Astrocyte (in vitro differentiated cells and primary cell): Measurements from ENCODE around the gene PYY. TPM values are rescaled to one million over a fixed set of nuclear protein-coding genes. Genes with fewer than 3 reads are reported as not detected.

ENCODE experiments used
- DNase-seq: peaks from one replicate; pipeline ENCODE4 v3.0.0-alpha.2; 2010; ENCODE audit warnings: low read depth
- FAIRE-seq: peaks from 2 replicates; lab custom pipeline; 2011; peaks lifted over from hg19 to GRCh38; lab: Jason Lieb, UNC
- H2AFZ ChIP-seq: 2 replicates; pipeline ENCODE4 v1.6.0; 2012; ENCODE audit warnings: low read depth, low read length, inconsistent platforms
- H3K27ac ChIP-seq: 2 replicates; pipeline ENCODE4 v1.5.1; 2011; ENCODE audit warnings: low read depth, low read length, inconsistent platforms
- H3K27me3 ChIP-seq: 2 replicates; pipeline ENCODE4 v1.6.0; 2011; ENCODE audit warnings: low read length, inconsistent platforms; ENCODE audit not compliant: insufficient read depth
- H3K36me3 ChIP-seq: 2 replicates; pipeline ENCODE4 v1.5.1; 2011; ENCODE audit warnings: low read length, inconsistent platforms; ENCODE audit not compliant: insufficient read depth
- H3K4me1 ChIP-seq: 2 replicates; pipeline ENCODE4 v1.5.1; 2011; ENCODE audit warnings: low read length, inconsistent platforms; ENCODE audit not compliant: insufficient read depth
- H3K4me2 ChIP-seq: 2 replicates; pipeline ENCODE4 v1.6.0; 2012; ENCODE audit warnings: low read length, inconsistent platforms
- H3K4me3 ChIP-seq: 2 replicates; pipeline ENCODE4 v1.5.1; 2011; ENCODE audit warnings: low read depth, mild to moderate bottlenecking, low read length, inconsistent platforms; ENCODE audit not compliant: insufficient read depth
- H3K79me2 ChIP-seq: 2 replicates; pipeline ENCODE4 v1.6.0; 2012; ENCODE audit warnings: mild to moderate bottlenecking, low read length, inconsistent platforms; ENCODE audit not compliant: insufficient read depth
- H3K9ac ChIP-seq: 2 replicates; pipeline ENCODE4 v1.6.0; 2012; ENCODE audit warnings: mild to moderate bottlenecking, low read length, inconsistent platforms
- H3K9me3 ChIP-seq: 2 replicates; pipeline ENCODE4 v1.5.1; 2012; ENCODE audit warnings: low read depth, mild to moderate bottlenecking, low read length, inconsistent platforms; ENCODE audit not compliant: insufficient read depth
- H4K20me1 ChIP-seq: 2 replicates; pipeline ENCODE4 v1.6.0; 2012; ENCODE audit warnings: low read length, inconsistent platforms; ENCODE audit not compliant: insufficient read depth
- H3K27ac Mint-ChIP-seq: one replicate; pipeline ENCODE4 v1.8.0; 2021; ENCODE audit warnings: mild to moderate bottlenecking, mixed read lengths; ENCODE audit not compliant: unreplicated experiment
- H3K27me3 Mint-ChIP-seq: one replicate; pipeline ENCODE4 v1.8.0; 2021; ENCODE audit warnings: low read depth, mixed read lengths; ENCODE audit not compliant: unreplicated experiment
- H3K36me3 Mint-ChIP-seq: one replicate; pipeline ENCODE4 v1.8.0; 2021; ENCODE audit warnings: low read depth, mixed read lengths; ENCODE audit not compliant: unreplicated experiment
- H3K4me1 Mint-ChIP-seq: one replicate; pipeline ENCODE4 v1.8.0; 2021; ENCODE audit warnings: low read depth, mixed read lengths; ENCODE audit not compliant: unreplicated experiment
- H3K4me3 Mint-ChIP-seq: one replicate; pipeline ENCODE4 v1.8.0; 2021; ENCODE audit warnings: mild to moderate bottlenecking, moderate library complexity, mixed read lengths; ENCODE audit not compliant: unreplicated experiment
- H3K9me3 Mint-ChIP-seq: one replicate; pipeline ENCODE4 v1.8.0; 2021; ENCODE audit warnings: mild to moderate bottlenecking, mixed read lengths; ENCODE audit not compliant: unreplicated experiment
- EZH2 ChIP-seq: IDR thresholded peaks from 2 replicates; pipeline ENCODE4 v1.6.1; 2012; ENCODE audit warnings: mild to moderate bottlenecking, low read length, inconsistent platforms; ENCODE audit not compliant: insufficient read depth
- total RNA-seq: library from RNA; stranded (reverse); gene quantifications from 2 replicates; pipeline ENCODE4 v1.2.1, GENCODE V29; 2021
- TF ChIP-seq, protein P1 (sequence below): IDR thresholded peaks from 2 replicates; pipeline ENCODE4 v1.5.1; 2011; ENCODE audit warnings: low read depth, mild to moderate bottlenecking, inconsistent platforms, low read length, moderate library complexity; ENCODE audit not compliant: insufficient read depth

Gene PYY
- total RNA-seq, 1 donor from 2014 or later, result not detected

DNA sequence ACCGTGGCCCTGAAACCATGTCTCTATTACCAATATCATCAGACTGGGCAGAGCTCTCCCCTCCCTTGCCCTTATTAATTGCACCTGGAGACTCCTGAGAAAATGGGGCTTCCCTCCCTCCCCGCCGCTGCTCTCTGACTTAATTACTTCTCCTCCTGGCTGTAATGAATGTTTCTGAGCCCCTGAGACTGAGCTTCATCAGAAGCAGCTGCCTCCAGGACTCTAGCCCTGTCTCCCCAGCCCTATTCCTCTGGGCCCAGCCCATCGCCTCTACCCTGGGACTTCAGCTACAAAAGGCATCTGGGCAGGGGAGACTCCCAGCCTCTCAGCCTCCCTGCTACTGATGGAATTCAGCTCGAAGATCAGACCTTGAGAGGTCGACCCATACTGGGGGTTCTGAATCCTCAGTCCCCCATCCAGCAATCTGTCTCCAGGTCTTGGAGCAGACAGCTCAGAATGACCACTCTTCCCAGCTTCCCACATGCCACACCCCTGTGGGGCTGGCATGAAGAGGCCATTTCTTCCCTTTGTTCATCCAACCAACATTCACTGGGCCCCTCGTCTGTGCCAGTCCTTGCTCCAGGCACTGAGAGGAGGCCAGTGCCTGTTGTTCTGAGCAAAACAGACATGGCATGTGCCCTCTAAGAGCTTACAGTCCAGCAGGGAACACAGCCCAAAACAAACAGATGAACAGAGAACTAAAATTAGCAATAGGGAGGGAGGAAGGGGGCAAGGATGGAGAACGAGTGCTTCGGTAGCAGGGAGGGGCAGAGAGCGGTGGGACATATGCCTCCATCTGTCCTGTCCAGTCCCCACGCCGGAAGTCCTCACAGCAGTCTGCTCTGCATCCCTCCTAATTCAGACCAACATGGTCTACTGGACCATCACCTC lies 33.6 kb upstream of the PYY start:
- peaks cover 37% of the 10 kb centered on the region for H3K27me3 ChIP-seq
- H3K9me3 Mint-ChIP-seq, result peaks cover 4% of the 10 kb centered on the region
- H3K27ac ChIP-seq, result no peak overlapping the region
- peaks cover 50% of the 10 kb centered on the region for H3K27me3 Mint-ChIP-seq
- no peaks in the 10 kb centered on the region for H4K20me1 ChIP-seq
- no peak for DNase-seq
- no peak overlapping the region for H3K9ac ChIP-seq
- H3K4me1 ChIP-seq, result no peaks in the 10 kb centered on the region
- no peaks in the 10 kb centered on the region for H3K36me3 Mint-ChIP-seq
- no peak overlapping the region for H3K4me3 Mint-ChIP-seq
- TF ChIP-seq EZH2, result no peak
- TF ChIP-seq, protein P1, sequence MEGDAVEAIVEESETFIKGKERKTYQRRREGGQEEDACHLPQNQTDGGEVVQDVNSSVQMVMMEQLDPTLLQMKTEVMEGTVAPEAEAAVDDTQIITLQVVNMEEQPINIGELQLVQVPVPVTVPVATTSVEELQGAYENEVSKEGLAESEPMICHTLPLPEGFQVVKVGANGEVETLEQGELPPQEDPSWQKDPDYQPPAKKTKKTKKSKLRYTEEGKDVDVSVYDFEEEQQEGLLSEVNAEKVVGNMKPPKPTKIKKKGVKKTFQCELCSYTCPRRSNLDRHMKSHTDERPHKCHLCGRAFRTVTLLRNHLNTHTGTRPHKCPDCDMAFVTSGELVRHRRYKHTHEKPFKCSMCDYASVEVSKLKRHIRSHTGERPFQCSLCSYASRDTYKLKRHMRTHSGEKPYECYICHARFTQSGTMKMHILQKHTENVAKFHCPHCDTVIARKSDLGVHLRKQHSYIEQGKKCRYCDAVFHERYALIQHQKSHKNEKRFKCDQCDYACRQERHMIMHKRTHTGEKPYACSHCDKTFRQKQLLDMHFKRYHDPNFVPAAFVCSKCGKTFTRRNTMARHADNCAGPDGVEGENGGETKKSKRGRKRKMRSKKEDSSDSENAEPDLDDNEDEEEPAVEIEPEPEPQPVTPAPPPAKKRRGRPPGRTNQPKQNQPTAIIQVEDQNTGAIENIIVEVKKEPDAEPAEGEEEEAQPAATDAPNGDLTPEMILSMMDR, result no peak
- no peak overlapping the region for H3K27ac Mint-ChIP-seq
- no peaks in the 10 kb centered on the region for H3K4me1 Mint-ChIP-seq
- H3K4me2 ChIP-seq, result no peak overlapping the region
- FAIRE-seq, result no peak
- H2AFZ ChIP-seq, result no peak overlapping the region
- no peaks in the 10 kb centered on the region for H3K36me3 ChIP-seq
- H3K4me3 ChIP-seq, result no peak overlapping the region
- H3K79me2 ChIP-seq, result no peaks in the 10 kb centered on the region
- H3K9me3 ChIP-seq, result no peaks in the 10 kb centered on the region

DNA sequence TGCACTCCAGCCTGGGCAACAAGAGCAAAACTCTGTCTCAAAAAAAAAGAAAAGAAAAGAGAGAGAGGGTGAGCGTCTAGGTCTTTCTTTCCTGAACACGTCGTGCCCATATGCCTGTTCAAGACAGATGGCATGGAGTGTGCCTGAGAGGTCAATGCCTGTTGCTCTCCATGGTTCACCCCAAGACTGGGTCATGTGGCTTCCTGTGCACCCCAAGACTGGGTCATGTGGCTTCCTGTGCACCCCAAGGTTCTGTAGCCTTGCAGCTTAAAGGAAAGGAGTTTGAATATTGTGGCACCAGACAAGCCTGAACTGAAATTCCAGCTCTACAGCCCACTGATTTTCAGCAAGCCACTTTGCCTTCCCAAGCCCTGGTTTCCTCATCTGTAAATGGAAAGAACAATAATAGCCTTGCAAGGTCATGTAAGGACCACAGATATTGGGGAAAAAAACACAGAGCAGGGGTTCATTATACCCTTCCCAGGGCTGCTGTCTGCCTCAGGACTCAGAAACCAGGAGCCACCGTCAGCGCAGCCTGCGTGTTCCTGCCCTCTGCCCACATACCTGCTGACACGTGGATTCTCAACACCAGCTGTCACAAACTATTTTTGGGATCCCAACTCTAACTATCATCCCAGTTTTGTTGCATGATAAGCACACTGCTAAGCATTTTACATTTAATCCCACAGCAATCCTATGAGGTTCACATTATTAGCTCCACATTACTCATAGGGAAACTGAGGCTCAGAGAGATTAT lies 32.7 kb upstream of the PYY start:
- no peak overlapping the region for H2AFZ ChIP-seq
- Mint-ChIP-seq H3K27ac (no peak overlapping the region), H3K9me3 (peaks cover 4% of the 10 kb centered on the region), H3K4me3 (no peak overlapping the region), H3K36me3 (no peaks in the 10 kb centered on the region), H3K27me3 (peaks cover 58% of the 10 kb centered on the region), H3K4me1 (no peaks in the 10 kb centered on the region)
- no peak for DNase-seq
- H3K79me2 ChIP-seq, result no peaks in the 10 kb centered on the region
- TF ChIP-seq, protein P1, result no peak
- TF ChIP-seq EZH2, result no peak
- FAIRE-seq, result no peak
- H4K20me1 ChIP-seq, result peaks cover 5% of the 10 kb centered on the region
- no peak overlapping the region for H3K4me2 ChIP-seq
- no peaks in the 10 kb centered on the region for H3K9me3 ChIP-seq
- H3K4me1 ChIP-seq, result no peaks in the 10 kb centered on the region
- H3K36me3 ChIP-seq, result no peaks in the 10 kb centered on the region
- H3K4me3 ChIP-seq, result no peak overlapping the region
- peaks cover 45% of the 10 kb centered on the region for H3K27me3 ChIP-seq
- H3K9ac ChIP-seq, result no peak overlapping the region
- H3K27ac ChIP-seq, result no peak overlapping the region
